Breast epithelium (tissue), 3 donors: Measurements from ENCODE around the gene NFIC.

Source experiments
- POLR2A ChIP-seq: fragments of 450-650 bp; IDR thresholded peaks from one replicate; pipeline ENCODE4 v1.6.1; 2016; ENCODE audit warnings: antibody characterized with exemption, mild to moderate bottlenecking, moderate library complexity
- POLR2AphosphoS5 ChIP-seq, 3 donors: sonication (generic); formaldehyde crosslinking; IDR thresholded peaks; one replicate each; pipeline ENCODE4 v1.6.1; 2017; ENCODE audit warnings: antibody characterized with exemption in 3 of 3
- TF ChIP-seq, protein P1 (sequence below), 3 donors: fragments of 450-650 bp; IDR thresholded peaks; one replicate each; pipeline ENCODE4 v1.5.1; 2016 to 2017; ENCODE audit warnings: antibody characterized with exemption in 3 of 3, mild to moderate bottlenecking in 3 of 3, moderate library complexity in 3 of 3

DNA sequence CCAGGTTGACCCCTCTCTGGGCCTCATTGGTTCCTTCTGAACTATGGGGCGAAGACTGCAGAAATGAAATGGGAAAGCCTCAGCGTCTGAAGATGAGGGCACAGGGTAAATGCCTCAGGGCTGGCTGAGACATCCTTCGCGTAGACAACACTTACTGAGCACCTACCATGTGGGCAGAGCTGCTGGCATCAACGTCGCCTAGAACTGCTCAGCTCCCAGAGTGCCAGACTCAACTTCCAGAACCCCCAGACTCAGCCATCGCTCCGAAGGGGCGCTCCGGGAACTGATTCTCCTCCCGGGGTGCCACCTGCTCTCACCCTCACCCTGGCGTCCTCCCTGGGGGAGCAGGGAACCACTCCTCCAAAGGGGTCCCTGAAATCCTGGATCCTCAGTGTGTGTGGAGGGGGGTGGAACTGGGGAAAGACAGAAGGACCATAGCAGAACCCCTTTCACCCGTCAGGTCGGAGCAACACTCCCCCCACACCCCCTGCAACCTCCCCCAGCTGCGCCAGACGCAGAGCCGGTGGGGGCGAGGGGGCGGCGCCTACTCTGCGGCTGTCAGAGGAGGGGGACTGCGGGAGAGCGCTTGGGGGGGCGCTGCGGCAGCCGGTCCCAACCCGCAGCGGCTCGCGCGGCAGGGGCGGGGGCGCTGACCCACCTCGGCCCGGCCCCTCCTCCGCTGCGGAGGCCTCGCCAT, 8.2 kb upstream of the NFIC start:
- TF ChIP-seq, protein P1, sequence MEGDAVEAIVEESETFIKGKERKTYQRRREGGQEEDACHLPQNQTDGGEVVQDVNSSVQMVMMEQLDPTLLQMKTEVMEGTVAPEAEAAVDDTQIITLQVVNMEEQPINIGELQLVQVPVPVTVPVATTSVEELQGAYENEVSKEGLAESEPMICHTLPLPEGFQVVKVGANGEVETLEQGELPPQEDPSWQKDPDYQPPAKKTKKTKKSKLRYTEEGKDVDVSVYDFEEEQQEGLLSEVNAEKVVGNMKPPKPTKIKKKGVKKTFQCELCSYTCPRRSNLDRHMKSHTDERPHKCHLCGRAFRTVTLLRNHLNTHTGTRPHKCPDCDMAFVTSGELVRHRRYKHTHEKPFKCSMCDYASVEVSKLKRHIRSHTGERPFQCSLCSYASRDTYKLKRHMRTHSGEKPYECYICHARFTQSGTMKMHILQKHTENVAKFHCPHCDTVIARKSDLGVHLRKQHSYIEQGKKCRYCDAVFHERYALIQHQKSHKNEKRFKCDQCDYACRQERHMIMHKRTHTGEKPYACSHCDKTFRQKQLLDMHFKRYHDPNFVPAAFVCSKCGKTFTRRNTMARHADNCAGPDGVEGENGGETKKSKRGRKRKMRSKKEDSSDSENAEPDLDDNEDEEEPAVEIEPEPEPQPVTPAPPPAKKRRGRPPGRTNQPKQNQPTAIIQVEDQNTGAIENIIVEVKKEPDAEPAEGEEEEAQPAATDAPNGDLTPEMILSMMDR (IDR thresholded peaks at IDR 0.05): no peak
- TF ChIP-seq POLR2AphosphoS5 (IDR thresholded peaks at IDR 0.05) (no peak), POLR2A (no peak)
